Sigmoid colon (tissue), 4 donors: ENCODE data around the gene LIMA1.

Experiments
- CTCF ChIP-seq, 4 experiments: fragments of 450-650 bp in 3 of 4; fragments of 200-600 bp in 1 of 4; IDR thresholded peaks; one replicate each; pipeline ENCODE4 v1.5.1; 2016 to 2019; ENCODE audit warnings: antibody characterized with exemption in 4 of 4, mild to moderate bottlenecking in 3 of 4, moderate library complexity in 2 of 4
- EP300 ChIP-seq, 4 donors: sonication (generic); formaldehyde crosslinking; IDR thresholded peaks; one replicate each; pipeline ENCODE4 v1.6.1; 2017; ENCODE audit warnings: antibody characterized with exemption in 4 of 4
- POLR2A ChIP-seq, 2 donors: fragments of 450-650 bp; IDR thresholded peaks; one replicate each; pipeline ENCODE4 v1.6.1; 2016; ENCODE audit warnings: antibody characterized with exemption in 2 of 2, mild to moderate bottlenecking in 2 of 2, moderate library complexity in 2 of 2
- POLR2AphosphoS5 ChIP-seq, 4 donors: sonication (generic); formaldehyde crosslinking; IDR thresholded peaks; one replicate each; pipeline ENCODE4 v1.6.1; 2017; ENCODE audit warnings: antibody characterized with exemption in 4 of 4

DNA sequence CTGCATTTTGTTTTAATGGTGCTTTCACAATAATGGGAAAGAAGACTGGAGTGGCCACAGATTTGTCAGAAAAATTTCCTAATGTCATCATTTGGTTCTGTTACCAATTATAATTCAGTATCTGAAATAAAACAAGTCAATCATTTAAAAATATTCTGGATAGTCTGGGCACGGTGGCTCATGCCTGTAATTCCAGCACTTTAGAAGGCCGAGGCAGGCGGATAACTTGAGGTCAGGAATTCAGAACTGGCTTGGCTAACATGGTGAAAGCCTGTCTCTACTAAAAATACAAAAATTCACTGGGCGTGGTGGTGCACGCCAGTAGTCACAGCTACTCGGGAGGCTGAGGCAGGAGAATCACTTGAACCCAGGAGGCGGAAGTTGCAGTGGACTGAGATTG is 4.0 kb upstream of the LIMA1 start:
- TF ChIP-seq CTCF (IDR thresholded peaks at IDR 0.05) = no peak
- TF ChIP-seq POLR2AphosphoS5 (IDR thresholded peaks at IDR 0.05) = no peak
- no peak for TF ChIP-seq POLR2A (IDR thresholded peaks at IDR 0.05)
- no peak for TF ChIP-seq EP300 (IDR thresholded peaks at IDR 0.05)
